Astrocyte (in vitro differentiated cells and primary cell): ENCODE results near the gene GPATCH2. TPM values are rescaled to one million over a fixed set of nuclear protein-coding genes. Genes with fewer than 3 reads are reported as not detected.

Experiments used
- DNase-seq: peaks from one replicate; pipeline ENCODE4 v3.0.0-alpha.2; 2010; ENCODE audit warnings: low read depth
- FAIRE-seq: peaks from 2 replicates; lab custom pipeline; 2011; peaks lifted over from hg19 to GRCh38; lab: Jason Lieb, UNC
- H2AFZ ChIP-seq: 2 replicates; pipeline ENCODE4 v1.6.0; 2012; ENCODE audit warnings: low read depth, low read length, inconsistent platforms
- H3K27ac ChIP-seq: 2 replicates; pipeline ENCODE4 v1.5.1; 2011; ENCODE audit warnings: low read depth, low read length, inconsistent platforms
- H3K27me3 ChIP-seq: 2 replicates; pipeline ENCODE4 v1.6.0; 2011; ENCODE audit warnings: low read length, inconsistent platforms; ENCODE audit not compliant: insufficient read depth
- H3K36me3 ChIP-seq: 2 replicates; pipeline ENCODE4 v1.5.1; 2011; ENCODE audit warnings: low read length, inconsistent platforms; ENCODE audit not compliant: insufficient read depth
- H3K4me1 ChIP-seq: 2 replicates; pipeline ENCODE4 v1.5.1; 2011; ENCODE audit warnings: low read length, inconsistent platforms; ENCODE audit not compliant: insufficient read depth
- H3K4me2 ChIP-seq: 2 replicates; pipeline ENCODE4 v1.6.0; 2012; ENCODE audit warnings: low read length, inconsistent platforms
- H3K4me3 ChIP-seq: 2 replicates; pipeline ENCODE4 v1.5.1; 2011; ENCODE audit warnings: low read depth, mild to moderate bottlenecking, low read length, inconsistent platforms; ENCODE audit not compliant: insufficient read depth
- H3K79me2 ChIP-seq: 2 replicates; pipeline ENCODE4 v1.6.0; 2012; ENCODE audit warnings: mild to moderate bottlenecking, low read length, inconsistent platforms; ENCODE audit not compliant: insufficient read depth
- H3K9ac ChIP-seq: 2 replicates; pipeline ENCODE4 v1.6.0; 2012; ENCODE audit warnings: mild to moderate bottlenecking, low read length, inconsistent platforms
- H3K9me3 ChIP-seq: 2 replicates; pipeline ENCODE4 v1.5.1; 2012; ENCODE audit warnings: low read depth, mild to moderate bottlenecking, low read length, inconsistent platforms; ENCODE audit not compliant: insufficient read depth
- H4K20me1 ChIP-seq: 2 replicates; pipeline ENCODE4 v1.6.0; 2012; ENCODE audit warnings: low read length, inconsistent platforms; ENCODE audit not compliant: insufficient read depth
- H3K27ac Mint-ChIP-seq: one replicate; pipeline ENCODE4 v1.8.0; 2021; ENCODE audit warnings: mild to moderate bottlenecking, mixed read lengths; ENCODE audit not compliant: unreplicated experiment
- H3K27me3 Mint-ChIP-seq: one replicate; pipeline ENCODE4 v1.8.0; 2021; ENCODE audit warnings: low read depth, mixed read lengths; ENCODE audit not compliant: unreplicated experiment
- H3K36me3 Mint-ChIP-seq: one replicate; pipeline ENCODE4 v1.8.0; 2021; ENCODE audit warnings: low read depth, mixed read lengths; ENCODE audit not compliant: unreplicated experiment
- H3K4me1 Mint-ChIP-seq: one replicate; pipeline ENCODE4 v1.8.0; 2021; ENCODE audit warnings: low read depth, mixed read lengths; ENCODE audit not compliant: unreplicated experiment
- H3K4me3 Mint-ChIP-seq: one replicate; pipeline ENCODE4 v1.8.0; 2021; ENCODE audit warnings: mild to moderate bottlenecking, moderate library complexity, mixed read lengths; ENCODE audit not compliant: unreplicated experiment
- H3K9me3 Mint-ChIP-seq: one replicate; pipeline ENCODE4 v1.8.0; 2021; ENCODE audit warnings: mild to moderate bottlenecking, mixed read lengths; ENCODE audit not compliant: unreplicated experiment
- CTCF ChIP-seq: IDR thresholded peaks from 2 replicates; pipeline ENCODE4 v1.5.1; 2011; ENCODE audit warnings: low read depth, mild to moderate bottlenecking, inconsistent platforms, low read length, moderate library complexity; ENCODE audit not compliant: insufficient read depth
- EZH2 ChIP-seq: IDR thresholded peaks from 2 replicates; pipeline ENCODE4 v1.6.1; 2012; ENCODE audit warnings: mild to moderate bottlenecking, low read length, inconsistent platforms; ENCODE audit not compliant: insufficient read depth
- total RNA-seq: library from RNA; stranded (reverse); gene quantifications from 2 replicates; pipeline ENCODE4 v1.2.1, GENCODE V29; 2021

GPATCH2 gene
- total RNA-seq, 1 donor from 2014 or later: 14.1 TPM

- no peaks in the 10 kb centered on the region for H3K36me3 ChIP-seq
- H3K36me3 Mint-ChIP-seq: no peaks in the 10 kb centered on the region
Observed at GRCh38 chr1:217642455-217642854, 11.6 kb upstream of the GPATCH2 start.

DNA sequence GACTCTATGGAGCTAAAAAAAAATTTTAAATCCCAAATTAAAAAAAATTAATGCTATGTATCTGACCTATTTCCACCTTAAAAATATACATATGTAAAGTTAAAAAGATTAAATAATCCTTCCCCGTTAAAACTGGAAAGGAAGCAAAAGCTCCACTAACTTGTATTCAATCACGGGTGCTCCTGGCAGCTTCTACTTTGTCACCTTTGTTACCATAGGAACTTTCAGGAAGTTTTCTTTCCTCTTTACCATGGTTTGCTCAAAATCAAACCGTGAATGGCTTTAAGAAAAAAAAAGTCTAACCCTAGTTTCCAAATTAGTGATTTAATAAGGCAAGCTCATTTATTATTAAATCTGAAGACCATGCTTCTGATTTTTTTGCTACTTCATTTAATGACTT is 3.5 kb downstream of the GPATCH2 start:
- no peak for FAIRE-seq
- Histone ChIP-seq H3K27ac (no peak overlapping the region), H3K4me1 (peaks cover 14% of the 10 kb centered on the region), H3K27me3 (no peaks in the 10 kb centered on the region), H3K36me3 (no peaks in the 10 kb centered on the region), H3K4me3 (no peak overlapping the region), H4K20me1 (peaks cover 18% of the 10 kb centered on the region), H3K9me3 (no peaks in the 10 kb centered on the region), H2AFZ (no peak overlapping the region), H3K79me2 (peaks cover 84% of the 10 kb centered on the region), H3K9ac (no peak overlapping the region), H3K4me2 (no peak overlapping the region)
- no peaks in the 10 kb centered on the region for H3K36me3 Mint-ChIP-seq
- H3K9me3 Mint-ChIP-seq: no peaks in the 10 kb centered on the region
- no peak overlapping the region for H3K4me3 Mint-ChIP-seq
- H3K4me1 Mint-ChIP-seq: peaks cover 7% of the 10 kb centered on the region
- DNase-seq: no peak
- TF ChIP-seq CTCF (no peak), EZH2 (no peak)
- H3K27ac Mint-ChIP-seq: no peak overlapping the region
- H3K27me3 Mint-ChIP-seq: no peaks in the 10 kb centered on the region

More at GRCh38 chr1:217642455-217642854, 11.6 kb upstream of the GPATCH2 start:
- Mint-ChIP-seq H3K4me3 (no peak overlapping the region), H3K4me1 (no peaks in the 10 kb centered on the region), H3K27me3 (no peaks in the 10 kb centered on the region), H3K9me3 (no peaks in the 10 kb centered on the region), H3K27ac (no peak overlapping the region)
- no peak overlapping the region for H3K4me2 ChIP-seq
- no peak for FAIRE-seq
- H3K27ac ChIP-seq: no peak overlapping the region
- no peak overlapping the region for H3K9ac ChIP-seq
- no peaks in the 10 kb centered on the region for H3K9me3 ChIP-seq
- H3K27me3 ChIP-seq: no peaks in the 10 kb centered on the region
- H4K20me1 ChIP-seq: no peaks in the 10 kb centered on the region
- H3K4me1 ChIP-seq: no peaks in the 10 kb centered on the region
- H3K79me2 ChIP-seq: no peaks in the 10 kb centered on the region
- no peak for DNase-seq
- H2AFZ ChIP-seq: no peak overlapping the region
- no peak overlapping the region for H3K4me3 ChIP-seq
- TF ChIP-seq EZH2 (no peak), CTCF (no peak)

- no peak overlapping the region for H3K4me2 ChIP-seq
- Mint-ChIP-seq H3K9me3 (no peaks in the 10 kb centered on the region), H3K36me3 (no peaks in the 10 kb centered on the region), H3K27me3 (no peaks in the 10 kb centered on the region), H3K4me3 (no peak overlapping the region), H3K4me1 (peaks cover 7% of the 10 kb centered on the region), H3K27ac (no peak overlapping the region)
- H3K4me1 ChIP-seq: peaks cover 11% of the 10 kb centered on the region
- H3K36me3 ChIP-seq: no peaks in the 10 kb centered on the region
- TF ChIP-seq CTCF: no peak
- no peak for TF ChIP-seq EZH2
- H3K9ac ChIP-seq: no peak overlapping the region
- no peaks in the 10 kb centered on the region for H3K9me3 ChIP-seq
- no peaks in the 10 kb centered on the region for H3K27me3 ChIP-seq
- H4K20me1 ChIP-seq: peaks cover 25% of the 10 kb centered on the region
- DNase-seq (peak; percentile 8), FAIRE-seq (no peak)
- no peak overlapping the region for H3K4me3 ChIP-seq
- no peak overlapping the region for H3K27ac ChIP-seq
- H3K79me2 ChIP-seq: peaks cover 95% of the 10 kb centered on the region
- no peak overlapping the region for H2AFZ ChIP-seq
Observed at GRCh38 chr1:217626321-217626720, 4.6 kb downstream of the GPATCH2 start.
